Activated CD8-positive, alpha-beta memory T cell treated with anti-CD3 and anti-CD28 coated beads for 36 hours (primary cell): ENCODE data around the gene CBFA2T3. TPM values are rescaled to one million over a fixed set of nuclear protein-coding genes. Genes with fewer than 3 reads are reported as not detected.

ENCODE experiments used
- CTCF ChIA-PET: fragments of 350-600 bp; sonication (Branson Sonifier 250); formaldehyde crosslinking; loops from one replicate; lab custom pipeline; 2021; ENCODE audit warnings: antibody characterized with exemption; lab: Charles Lee
- POLR2A ChIA-PET: fragments of 350-600 bp; sonication (Branson Sonifier 250); formaldehyde crosslinking; loops from one replicate; lab custom pipeline; 2021; ENCODE audit warnings: antibody characterized with exemption; lab: Charles Lee
- total RNA-seq, 2 experiments: library from RNA; stranded (reverse); gene quantifications; one replicate each; pipeline ENCODE4 v1.2.3, GENCODE V29; 2021

The CBFA2T3 gene
- total RNA-seq, 2 experiments from 2014 or later: not detected

DNA sequence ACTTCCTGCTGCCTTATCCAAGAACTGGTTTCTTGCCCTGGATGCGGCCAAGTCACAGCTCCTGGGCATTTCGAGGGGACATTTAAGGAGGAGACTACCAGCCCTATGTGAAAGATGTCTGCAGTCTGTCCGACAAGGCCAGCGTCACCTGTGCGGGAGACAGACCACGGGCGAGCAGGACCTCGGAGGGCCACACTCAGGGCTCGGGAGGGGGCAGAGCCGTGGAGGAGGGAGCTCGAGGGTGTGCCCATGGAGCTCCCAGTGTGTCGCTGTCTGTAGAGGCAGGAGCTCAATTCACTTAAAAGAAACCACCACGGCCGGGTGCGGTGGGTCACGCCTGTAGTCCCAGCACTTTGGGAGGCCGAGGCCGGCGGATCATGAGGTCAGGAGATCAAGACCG lies 33.3 kb downstream of the CBFA2T3 start:
- POLR2A ChIA-PET: no interaction called here
- CTCF ChIA-PET: interaction anchor here (2.8 kb wide), 1 partner anchor 223 kb away, joined by 9 read pairs; no protein-coding TSS in a partner anchor

DNA sequence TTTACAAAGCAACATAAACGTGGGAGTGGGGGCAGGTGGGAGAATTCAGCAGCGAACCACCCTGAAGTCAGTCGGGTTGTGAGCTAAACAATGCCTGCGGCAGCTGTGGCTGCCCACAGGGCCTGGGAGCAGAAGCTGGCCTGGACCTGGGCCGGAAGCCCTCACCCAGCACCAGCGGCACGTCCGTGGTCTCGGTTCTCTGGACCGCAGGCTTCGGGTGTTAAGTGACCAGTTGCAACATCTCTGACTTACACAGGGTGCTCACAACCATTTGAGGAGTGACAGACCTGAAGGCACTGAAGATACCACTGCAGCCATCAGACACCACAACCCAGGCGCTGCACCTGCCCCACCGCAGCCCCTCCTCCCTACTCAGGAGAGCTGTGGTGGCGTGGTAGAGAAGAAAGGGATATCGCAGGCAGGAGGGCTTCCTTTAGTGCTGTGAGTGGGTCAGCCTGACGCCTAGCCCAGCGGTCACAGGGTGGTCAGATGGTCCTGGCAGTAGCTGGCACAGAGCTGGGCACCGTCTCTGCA lies 33.8 kb downstream of the CBFA2T3 start:
- ChIA-PET POLR2A (no interaction called here), CTCF (interaction anchor here (1.3 to 2.8 kb wide), 2 partner anchors 154 to 224 kb away, joined by 4 to 9 read pairs; no protein-coding TSS in a partner anchor)

DNA sequence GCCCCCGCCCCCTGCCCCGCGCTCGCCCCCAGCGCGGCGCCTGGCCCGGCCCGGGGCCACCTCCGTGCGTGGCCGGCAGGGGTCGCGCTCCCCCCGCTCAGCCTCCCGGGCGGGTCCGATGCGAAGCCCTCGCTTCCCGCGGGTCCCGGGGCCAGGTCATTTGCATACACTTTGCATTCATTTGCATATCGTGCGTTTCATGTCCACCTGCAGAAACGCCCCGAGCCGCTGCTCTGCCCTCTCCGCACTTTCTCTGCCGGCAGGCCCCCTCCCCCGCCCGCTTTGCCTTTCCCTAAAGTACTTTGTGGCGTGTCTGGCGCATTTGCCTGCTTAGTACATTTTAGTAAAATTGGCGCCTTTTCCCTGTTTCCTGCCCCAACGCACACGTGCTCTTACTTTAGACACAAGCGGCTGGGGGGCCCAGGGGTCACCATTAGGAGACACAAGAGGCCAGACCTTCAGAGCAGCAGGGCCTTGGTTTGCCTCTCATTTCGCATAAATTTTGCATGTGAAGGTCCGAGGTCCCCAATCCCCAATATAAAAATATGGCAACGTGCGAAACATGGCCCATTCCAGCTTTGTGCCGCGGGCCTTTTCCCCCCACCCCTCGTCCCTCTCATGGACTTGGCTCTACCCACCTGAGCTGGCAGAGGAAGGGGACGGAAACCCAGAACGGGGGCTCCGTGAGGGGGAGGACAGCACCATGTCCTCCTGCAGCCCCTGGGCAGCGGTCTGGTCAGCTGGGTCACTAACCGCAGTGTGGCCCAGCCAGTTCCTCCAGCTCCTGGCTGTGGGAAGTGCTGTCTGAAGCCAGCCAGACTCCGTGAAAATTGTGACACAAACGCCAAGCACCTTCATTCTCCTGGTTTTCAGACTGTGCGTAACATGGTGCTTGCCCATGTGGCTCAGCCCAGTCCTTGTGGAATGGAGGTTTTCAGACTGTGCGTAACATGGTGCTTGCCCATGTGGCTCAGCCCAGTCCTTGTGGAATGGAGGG lies 34.8 kb downstream of the CBFA2T3 start:
- ChIA-PET POLR2A (no interaction called here), CTCF (interaction anchor here (1.3 to 2.8 kb wide), 2 partner anchors 155 to 225 kb away, joined by 4 to 9 read pairs; no protein-coding TSS in a partner anchor)

DNA sequence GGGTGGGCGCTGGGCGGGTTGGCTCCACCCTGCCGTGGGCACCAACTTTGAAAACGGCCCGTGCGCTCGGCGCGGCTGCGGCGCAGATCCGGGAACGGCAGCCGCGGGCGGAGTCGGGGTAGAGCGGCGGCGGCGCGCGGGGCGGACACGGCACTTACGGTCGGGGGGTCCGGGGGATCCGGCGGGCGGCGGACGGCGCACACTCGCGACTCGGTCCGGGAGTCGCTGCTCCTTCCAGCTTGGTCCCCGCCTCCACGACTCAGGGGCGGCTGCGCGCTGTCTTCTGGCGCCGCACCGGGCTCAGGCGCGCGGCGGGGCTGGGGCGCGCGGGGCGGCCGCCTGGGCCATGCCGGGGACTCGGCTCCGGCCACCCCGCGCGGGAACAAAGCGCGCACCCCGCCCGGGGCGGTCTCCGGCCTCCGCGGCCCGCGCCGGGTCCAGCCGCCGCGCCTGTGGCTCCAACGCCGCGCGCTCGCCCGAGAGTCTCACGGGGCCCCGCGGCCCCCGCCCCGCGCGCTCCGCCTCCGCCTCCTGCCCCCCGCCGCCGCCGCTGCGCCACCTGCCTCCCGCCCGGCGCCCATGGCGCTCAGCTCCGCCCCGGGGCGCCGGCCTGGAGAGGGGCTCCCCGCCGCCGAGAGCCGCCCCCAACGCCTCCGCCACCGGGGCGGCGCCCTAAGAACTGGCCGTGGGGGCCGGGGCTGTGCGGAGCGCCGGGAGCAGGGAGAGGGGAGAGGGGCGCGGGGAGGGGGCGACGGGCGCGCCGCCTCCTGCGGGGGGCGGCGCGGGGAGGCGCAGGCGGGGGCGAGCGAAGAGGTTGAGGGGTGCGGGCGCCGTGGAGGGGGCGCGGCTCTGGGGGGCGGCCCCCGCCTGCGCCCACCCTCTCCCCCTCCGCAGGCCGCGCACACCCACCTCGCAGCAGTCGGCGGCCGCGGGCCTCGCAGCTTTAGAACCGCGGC lies 35.9 kb downstream of the CBFA2T3 start:
- ChIA-PET CTCF (interaction anchor here (1.3 kb wide), 1 partner anchor 226 kb away, joined by 6 read pairs; no protein-coding TSS in a partner anchor), POLR2A (no interaction called here)

DNA sequence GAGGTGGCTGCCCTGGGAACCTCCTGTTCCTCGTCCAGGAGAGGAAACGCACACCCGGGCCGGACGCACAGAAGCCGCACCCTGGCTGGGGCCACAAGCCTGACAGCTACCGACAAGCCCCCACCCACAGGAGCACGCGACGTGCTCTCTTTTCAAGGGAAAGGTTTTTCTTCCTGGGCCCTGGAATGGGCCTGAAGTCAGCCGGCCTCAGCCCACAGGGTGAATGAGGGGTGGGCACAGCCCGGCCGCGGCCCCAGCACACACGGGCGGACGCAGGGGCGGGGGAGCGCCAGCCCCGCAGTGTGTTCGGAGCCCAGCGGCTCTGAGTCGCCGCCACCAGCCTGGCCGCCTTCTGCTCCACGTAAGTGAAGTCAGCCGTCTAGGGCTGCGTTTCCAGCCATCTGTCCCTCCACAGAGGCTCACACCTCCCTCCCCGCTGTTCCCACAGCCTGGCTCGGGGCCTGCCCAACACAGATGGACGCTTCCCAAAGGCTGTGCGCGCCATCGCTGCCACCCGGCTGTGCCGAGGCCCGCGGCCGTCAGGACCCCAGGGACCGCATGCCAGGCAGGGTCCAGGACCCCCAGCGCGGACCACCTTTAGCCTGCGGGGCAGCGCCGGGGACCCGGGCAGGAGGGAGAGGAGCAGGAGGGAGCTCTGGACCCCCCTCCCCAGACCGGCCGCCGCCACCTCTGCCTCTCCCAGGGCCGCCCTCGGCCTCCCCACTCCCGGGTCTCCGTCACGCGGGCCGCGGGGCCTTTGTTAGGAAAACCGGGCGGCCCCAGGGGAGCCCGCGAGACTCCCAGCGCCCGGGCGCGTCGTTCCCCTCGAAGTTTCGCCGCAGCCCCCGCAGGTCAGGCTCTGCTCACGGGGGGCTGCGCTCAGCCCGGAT lies 36.8 kb downstream of the CBFA2T3 start:
- CTCF ChIA-PET: interaction anchor here (1.3 kb wide), 1 partner anchor 227 kb away, joined by 6 read pairs; no protein-coding TSS in a partner anchor
- POLR2A ChIA-PET: no interaction called here

DNA sequence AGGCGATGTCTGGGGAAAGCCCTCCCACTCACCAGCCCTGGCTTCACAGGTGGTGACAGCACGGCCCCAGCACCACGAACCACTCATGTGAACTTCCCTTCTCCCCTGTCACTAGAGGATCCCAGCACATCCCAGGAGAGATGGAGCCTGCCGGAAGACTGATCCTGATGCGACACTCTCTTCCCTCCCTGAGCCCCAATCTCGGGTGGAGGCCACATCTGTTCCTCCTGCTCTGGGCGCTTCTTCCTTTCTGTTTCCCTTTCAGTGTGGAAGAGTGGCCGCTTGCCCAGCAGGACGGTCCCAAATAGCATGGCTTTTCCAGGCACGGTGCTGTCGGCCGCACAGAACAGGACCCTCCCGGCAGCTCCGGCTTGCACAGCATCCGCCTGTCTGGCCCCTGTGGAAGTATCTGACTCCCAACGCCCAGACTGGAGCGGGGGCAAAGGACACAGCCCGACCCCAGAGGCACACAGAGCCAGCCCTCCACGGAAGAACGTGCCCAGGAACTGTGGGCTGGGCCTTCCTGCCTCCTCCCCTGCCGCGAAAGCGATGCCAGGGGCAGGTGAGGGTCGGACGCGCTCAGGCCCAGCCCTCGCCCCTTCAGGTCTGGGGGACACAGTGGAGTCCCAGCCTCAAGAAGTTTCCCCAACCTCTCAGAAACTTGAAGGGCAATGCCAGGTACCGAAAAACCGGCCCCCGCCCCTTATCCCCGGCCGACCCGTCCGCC lies 37.6 kb downstream of the CBFA2T3 start:
- POLR2A ChIA-PET: no interaction called here
- CTCF ChIA-PET: no interaction called here

DNA sequence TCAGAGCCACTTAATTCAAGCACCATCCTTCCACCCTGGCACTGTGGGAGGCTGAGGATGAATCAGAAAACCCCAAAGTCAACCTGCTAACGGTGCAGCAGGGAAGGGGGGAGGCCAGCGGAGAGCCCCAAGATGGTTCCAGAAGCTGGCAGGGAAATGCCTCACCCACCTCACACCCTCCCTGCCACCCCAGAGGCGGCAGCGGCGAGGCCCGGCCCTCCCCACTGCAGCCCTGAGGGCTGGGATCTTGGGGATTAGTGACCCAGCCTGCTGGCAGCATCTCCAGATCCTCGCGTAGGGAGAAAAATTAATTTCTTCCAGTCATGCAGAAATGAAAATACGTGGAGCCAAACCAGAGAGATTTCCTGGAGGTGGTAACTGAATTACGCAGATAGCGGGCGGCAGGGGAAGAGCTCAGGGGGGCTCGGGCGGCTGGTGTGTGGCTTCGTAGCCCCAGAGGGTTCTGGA lies 38.2 kb downstream of the CBFA2T3 start:
- POLR2A ChIA-PET: no interaction called here
- CTCF ChIA-PET: no interaction called here

DNA sequence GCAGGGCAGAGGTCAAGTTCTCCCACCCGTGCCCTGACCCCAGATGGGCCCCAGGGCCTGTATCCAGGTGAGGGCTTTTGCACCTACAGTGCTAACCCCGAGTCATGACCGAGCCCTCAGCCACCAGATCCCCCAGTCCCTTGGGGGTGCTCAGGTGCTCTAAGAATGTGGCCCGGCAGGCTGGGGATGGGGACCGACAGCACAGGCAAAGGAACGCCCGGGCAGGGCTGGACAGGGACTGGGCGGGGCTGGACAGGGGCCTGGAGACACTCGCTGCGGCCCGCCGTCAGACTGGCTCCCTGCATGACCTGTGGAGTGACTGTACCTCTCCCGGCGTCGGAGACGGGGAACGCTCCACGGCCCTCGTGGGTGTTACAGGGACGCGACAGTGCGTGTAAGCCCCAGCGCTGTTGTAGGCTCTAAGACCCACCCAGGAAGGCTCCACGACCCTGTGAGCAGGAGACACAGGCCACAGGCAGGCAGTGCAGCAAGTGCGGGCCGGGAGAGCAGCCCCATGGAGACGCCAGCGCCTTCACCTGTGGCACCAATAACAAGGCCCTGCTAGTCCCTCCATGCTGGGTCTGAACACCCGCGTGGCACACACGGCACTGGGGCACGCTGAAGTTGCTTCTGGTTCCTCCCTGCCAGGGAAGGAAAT lies 38.8 kb downstream of the CBFA2T3 start:
- ChIA-PET POLR2A (no interaction called here), CTCF (no interaction called here)

DNA sequence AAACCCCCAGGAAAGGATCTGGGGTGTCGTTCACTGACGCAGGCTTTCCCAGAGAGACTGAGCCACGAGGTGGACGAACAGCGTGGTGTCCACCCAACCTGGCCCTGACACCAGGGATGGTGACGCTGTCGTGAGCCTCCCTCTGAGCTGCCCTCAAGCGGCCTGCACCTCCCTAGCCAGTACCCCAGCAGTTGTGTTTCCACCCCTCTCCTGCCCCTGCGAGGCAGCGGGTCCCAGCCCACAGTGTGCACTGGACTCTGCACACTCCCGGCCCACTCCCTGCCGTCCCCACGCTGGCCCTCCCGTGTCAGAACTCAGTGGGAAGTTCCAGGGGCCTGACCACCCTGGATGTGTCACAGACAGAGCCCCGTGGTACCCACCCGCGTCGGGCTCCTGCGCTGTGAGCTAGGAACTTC lies 39.8 kb downstream of the CBFA2T3 start:
- ChIA-PET CTCF (no interaction called here), POLR2A (no interaction called here)

DNA sequence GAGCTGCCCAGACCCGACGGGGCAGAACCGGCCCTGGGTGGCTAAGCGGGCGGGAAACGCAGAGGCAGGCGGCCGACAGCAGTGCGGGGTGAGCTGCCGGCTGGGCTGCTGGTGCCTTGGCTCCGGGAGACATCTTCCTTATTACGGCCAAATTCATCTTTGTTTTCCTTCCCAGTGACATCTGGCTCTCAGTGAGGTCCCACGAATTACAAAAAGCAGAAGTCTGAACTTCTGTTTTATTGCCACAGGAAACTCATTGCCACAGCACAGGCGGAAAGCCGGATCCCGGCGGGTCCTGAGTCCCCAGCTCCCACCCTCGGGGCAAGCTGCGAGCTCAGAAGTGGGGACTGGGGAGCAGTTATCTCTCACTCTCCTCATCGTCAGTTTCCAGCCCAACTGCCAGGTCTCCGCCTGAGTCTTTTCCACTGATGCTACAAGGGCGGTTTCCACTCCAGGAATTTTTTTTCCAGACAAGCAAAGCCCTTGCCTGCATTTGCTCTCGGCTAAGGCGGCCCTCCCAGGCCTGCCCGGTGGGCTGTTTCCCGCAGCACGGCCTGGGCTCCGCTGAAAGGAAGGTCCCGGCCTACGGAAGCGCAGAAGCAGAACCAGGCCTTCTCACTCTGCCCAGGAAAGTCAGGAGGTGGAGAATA lies 40.3 kb downstream of the CBFA2T3 start:
- ChIA-PET CTCF (no interaction called here), POLR2A (no interaction called here)

DNA sequence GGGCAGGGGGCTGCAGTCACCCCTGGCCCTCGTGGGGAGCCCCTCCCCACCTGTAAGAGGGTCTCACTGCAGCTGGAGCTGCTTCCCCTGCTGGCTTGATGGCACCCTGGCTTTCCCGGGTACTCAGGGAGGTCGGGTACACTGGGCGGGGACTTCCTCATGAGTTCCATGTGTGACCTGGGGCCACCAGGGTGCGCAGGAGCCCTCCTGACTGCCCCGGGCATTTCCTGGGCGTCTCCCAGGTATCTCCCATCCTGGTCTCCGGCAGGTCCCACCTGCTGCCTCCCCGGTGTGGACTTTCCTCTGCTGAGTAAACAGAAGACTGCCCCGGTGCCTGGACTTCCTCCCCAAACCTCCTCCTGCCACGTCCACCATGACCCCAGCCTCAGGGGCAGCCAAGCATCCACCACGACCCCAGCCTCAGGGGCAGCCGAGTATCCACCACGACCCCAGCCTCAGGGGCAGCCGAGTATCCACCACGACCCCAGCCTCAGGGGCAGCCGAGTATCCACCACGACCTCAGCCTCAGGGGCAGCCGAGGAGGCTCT lies 40.9 kb downstream of the CBFA2T3 start:
- ChIA-PET POLR2A (no interaction called here), CTCF (no interaction called here)

DNA sequence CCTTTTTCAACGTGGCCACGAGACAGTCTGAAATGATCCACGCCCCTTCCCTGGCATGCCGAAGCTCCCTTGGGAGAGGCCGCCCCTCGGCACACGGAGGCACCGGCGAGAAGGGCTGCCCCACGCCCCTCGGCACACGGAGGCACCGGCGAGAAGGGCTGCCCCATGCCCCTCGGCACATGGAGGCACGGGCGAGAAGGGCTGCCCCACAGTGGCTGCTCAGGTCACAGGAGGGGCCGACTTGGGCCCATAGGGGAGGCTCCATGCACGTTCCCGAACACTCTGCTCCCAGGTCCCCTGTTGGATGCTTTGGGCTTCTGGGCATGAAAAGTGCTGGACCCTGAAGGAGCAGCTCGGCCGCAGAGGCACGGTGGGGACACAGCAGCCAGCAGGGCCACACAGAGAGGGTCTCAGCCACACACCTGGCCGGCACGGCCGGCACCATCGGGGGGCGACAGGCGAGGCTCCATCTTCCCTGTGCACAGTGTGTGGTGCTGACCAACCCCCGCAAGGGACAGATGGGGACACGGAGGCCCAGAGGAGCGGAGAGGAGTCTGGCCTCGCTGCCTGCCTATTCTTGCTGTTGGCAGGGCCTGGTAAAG lies 42.8 kb downstream of the CBFA2T3 start:
- ChIA-PET POLR2A (no interaction called here), CTCF (no interaction called here)

DNA sequence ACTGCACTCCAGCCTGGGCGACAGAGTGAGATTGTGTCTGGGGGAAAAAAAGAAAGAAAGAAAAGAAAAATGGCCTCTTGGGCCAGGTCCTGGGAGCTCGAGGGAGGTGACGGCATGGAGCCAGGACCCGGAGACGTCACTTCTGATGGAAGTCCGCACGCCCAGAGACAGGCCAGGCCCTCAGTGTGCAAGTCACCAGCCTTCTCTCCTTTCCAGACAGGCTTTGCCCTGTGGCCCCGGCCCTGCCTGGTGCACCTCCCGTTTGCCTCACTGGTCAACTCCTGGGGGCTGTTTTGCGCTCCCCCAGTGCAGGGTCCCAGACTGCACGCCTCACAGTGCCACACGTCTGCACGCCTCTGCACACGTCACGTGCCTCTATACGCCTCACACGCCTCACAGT lies 44.1 kb downstream of the CBFA2T3 start:
- ChIA-PET CTCF (no interaction called here), POLR2A (no interaction called here)

DNA sequence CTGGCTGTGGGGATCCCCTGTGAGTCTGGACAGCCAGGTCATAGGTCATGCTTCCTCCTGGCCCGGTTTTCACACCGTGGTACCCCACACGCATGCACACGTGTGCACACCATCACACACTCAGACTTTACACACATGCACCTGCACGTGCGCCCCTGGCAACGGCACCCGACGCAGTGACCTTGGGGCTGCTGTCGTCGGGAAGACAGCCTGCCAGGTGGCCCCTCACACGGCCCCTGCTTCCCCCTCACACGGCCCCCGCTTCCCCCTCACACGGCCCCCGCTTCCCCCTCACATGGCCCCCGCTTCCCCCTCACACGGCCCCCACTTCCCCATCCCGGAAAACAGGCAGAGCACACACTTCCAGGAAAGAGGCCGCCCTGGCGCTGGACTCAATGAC lies 45.1 kb downstream of the CBFA2T3 start:
- ChIA-PET POLR2A (no interaction called here), CTCF (interaction anchor here (0.6 kb wide), 1 partner anchor 708 kb away, joined by 3 read pairs; no protein-coding TSS in a partner anchor)

DNA sequence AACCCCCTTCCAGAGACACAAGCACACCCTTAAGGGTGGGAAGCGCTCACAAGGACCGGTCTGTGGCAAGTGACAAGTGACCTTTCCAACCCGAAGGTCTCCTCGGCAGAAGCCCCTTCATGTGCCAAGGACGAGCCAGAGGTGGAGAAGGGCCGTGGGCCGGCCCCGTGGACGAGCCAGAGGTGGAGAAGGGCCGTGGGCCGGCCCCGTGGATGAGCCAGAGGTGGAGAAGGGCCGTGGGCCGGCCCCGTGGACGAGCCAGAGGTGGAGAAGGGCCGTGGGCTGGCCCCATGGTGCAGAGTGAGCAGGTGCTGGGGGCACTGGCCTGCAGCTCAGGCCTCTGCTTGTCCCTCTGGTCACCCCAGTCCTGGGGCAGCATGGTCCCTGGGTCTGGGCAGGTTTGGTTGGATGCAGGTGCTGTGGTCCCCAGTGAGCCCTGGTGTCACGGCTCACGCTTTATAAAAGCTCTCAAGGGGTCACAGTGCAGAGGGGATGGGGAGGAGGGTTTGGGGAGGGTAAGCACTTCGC lies 45.6 kb downstream of the CBFA2T3 start:
- CTCF ChIA-PET: interaction anchor here (0.5 to 0.6 kb wide), 2 partner anchors 252 to 709 kb away, joined by 3 read pairs; no protein-coding TSS in a partner anchor
- POLR2A ChIA-PET: no interaction called here

DNA sequence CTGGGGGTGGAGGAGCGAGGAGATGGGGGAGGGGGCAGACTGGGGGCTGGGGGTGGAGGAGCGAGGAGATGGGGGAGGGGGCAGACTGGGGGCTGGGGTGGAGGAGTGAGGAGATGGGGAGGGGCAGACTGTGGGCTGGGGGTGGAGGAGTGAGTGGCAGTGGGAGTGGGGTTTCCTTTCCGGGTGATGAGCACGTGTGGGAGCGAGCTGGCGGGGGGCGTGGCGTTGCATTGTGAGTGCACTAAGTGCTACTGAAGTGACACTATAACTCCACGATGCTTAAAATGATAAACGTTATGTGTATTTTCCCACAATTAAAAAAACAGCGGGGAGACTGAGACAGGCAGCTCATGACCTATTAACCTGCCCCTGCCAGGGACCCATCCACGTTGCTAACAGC lies 46.3 kb downstream of the CBFA2T3 start:
- ChIA-PET CTCF (no interaction called here), POLR2A (no interaction called here)
